Omental fat pad (tissue), 4 donors: Measurements from ENCODE around the gene LRRC36. TPM values are rescaled to one million over a fixed set of nuclear protein-coding genes. Genes with fewer than 3 reads are reported as not detected.

ENCODE experiments used
- ATAC-seq: fragments of 150-250 bp; one replicate; pipeline ENCODE4 v1.9.1; 2016; ENCODE audit warnings: mild to moderate bottlenecking, moderate library complexity; ENCODE audit not compliant: low FRiP score
- DNase-seq: peaks from one replicate; pipeline ENCODE4 v3.0.0-alpha.2; 2019; ENCODE audit warnings: low spot score
- CTCF ChIP-seq, 3 donors: fragments of 450-650 bp; IDR thresholded peaks; one replicate each; pipeline ENCODE4 v1.5.1; 2016 to 2017; ENCODE audit warnings: antibody characterized with exemption in 3 of 3, mild to moderate bottlenecking in 3 of 3, moderate library complexity in 2 of 3
- total RNA-seq, 4 donors: library from RNA; depleted of rRNA; stranded (reverse); fragments of >200 nt; gene quantifications; one replicate each; pipeline ENCODE4 v1.1.0, GENCODE V29; 2016

Gene LRRC36
- total RNA-seq, 4 donors from 2014 or later, result 0.84 to 2.8 (median 1.0) TPM; not detected in 1

DNA sequence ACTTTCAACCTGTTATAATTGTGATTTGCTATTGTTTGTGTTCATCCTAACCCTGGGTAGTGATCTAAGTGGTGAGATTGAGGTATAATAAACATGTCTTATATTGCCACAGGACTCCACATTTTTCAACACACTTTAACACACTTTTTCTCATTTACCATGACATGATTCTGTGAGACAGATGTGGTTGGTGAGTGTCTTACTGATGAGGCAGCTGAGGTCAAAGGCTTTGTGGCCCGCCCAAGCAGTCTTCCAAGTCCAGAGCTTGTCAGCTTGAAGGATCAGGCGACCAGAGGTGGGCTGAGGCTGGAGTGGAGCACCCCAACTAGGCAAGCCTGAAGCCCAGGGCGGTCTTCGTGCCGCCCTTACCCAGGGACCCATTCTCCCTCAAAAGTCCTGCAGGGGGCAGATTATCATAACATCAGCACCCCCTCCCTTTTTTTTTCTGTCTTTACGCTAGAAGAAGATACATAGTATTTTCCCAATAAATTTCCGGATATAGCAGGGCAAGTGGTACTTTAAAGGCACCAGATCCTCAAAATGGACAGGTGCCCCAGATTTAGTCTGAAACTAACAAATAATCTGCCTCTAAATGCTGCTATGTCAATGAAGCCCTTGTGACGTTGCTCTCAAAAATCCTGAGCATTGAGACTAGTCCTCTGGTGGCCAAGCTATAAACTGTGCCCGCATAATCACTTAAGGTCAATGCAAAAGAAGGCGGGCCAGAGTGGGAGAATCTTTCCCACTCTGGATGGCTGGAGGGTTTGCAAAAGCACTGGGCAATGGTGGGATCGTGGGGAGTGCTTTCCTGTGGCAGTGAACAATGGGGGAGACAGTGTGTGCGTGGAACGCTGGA, 21.2 kb upstream of the LRRC36 start:
- no peak for DNase-seq
- TF ChIP-seq CTCF (IDR thresholded peaks at IDR 0.05), result no peak
- ATAC-seq, result no peak

- TF ChIP-seq CTCF (IDR thresholded peaks at IDR 0.05), result no peak
- DNase-seq (no peak), ATAC-seq (no peak)
Observed at GRCh38 chr16:67310561-67310960, 16.1 kb upstream of the LRRC36 start.

- ATAC-seq (peak; percentile 94), DNase-seq (peak; percentile 40)
- TF ChIP-seq CTCF (IDR thresholded peaks at IDR 0.05), result no peak
Observed at GRCh38 chr16:67311607-67312488, 14.8 kb upstream of the LRRC36 start.

DNA sequence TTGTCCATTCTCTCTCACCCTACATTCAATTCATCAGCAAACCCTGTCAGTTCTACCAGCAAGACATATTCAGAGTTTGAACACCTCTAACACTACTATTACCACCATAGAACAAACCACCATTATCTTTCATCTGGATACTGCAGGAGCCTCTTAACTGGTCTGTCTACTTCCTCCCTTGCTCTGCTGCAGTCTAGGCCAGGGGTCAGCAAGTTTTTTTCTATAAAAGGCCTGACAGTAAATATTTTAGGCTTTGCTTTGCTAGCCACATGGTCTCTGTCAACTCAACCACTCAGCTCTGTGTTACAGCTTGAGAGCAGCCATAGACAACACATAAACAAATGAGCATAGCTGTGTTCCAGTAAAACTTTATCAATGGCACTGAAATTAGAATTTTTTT, 13.9 kb upstream of the LRRC36 start:
- no peak for DNase-seq
- no peak for ATAC-seq
- TF ChIP-seq CTCF (IDR thresholded peaks at IDR 0.05), result no peak

- ATAC-seq (no peak), DNase-seq (no peak)
- no peak for TF ChIP-seq CTCF (IDR thresholded peaks at IDR 0.05)
Observed at GRCh38 chr16:67317853-67318252, 8.8 kb upstream of the LRRC36 start.

- ATAC-seq (no peak), DNase-seq (no peak)
- no peak for TF ChIP-seq CTCF (IDR thresholded peaks at IDR 0.05)
Observed at GRCh38 chr16:67326115-67326471, 522 bp upstream of the LRRC36 start.
